HG02798 (cell line): ENCODE measurements around the gene TMEM139.
A peak's percentile ranks its signal among the peaks of the same experiment; 100 is the strongest.

Experiments used
- ATAC-seq: cut with Tn5 transposase; IDR thresholded peaks from one replicate; pipeline ENCODE4 v1.9.1; 2021; ENCODE audit warnings: mild to moderate bottlenecking; ENCODE audit not compliant: unreplicated experiment, poor library complexity

TMEM139 gene

GRCh38 chr7:143321242-143321641 is 36.5 kb downstream of the TMEM139 start:
- ATAC-seq = no peak

- no peak for ATAC-seq
These were observed 37.0 kb downstream of the TMEM139 start for GRCh38 chr7:143321734-143322133.

- no peak for ATAC-seq
These were observed 38.2 kb downstream of the TMEM139 start for GRCh38 chr7:143322760-143323633.

GRCh38 chr7:143323653-143324052 is 38.9 kb downstream of the TMEM139 start:
- ATAC-seq = no peak

- peak; percentile 60 for ATAC-seq
These were observed 40.5 kb downstream of the TMEM139 start for GRCh38 chr7:143325240-143325639.

GRCh38 chr7:143327903-143328302 is 43.1 kb downstream of the TMEM139 start:
- ATAC-seq = no peak

- no peak for ATAC-seq
These were observed 44.9 kb downstream of the TMEM139 start for GRCh38 chr7:143329471-143330170.

- ATAC-seq = no peak
These were observed 46.5 kb downstream of the TMEM139 start for GRCh38 chr7:143331179-143331801.

GRCh38 chr7:143334244-143334643 is 49.5 kb downstream of the TMEM139 start:
- no peak for ATAC-seq

- ATAC-seq = no peak
These were observed 52.5 kb downstream of the TMEM139 start for GRCh38 chr7:143337216-143337615.
